Activated naive CD4-positive, alpha-beta T cell treated with anti-CD3 and anti-CD28 coated beads, Interleukin-2, amount 10 ng/mL, durations not matched to agents 7 days and 5 days (primary cell): Measurements from ENCODE around the gene EFNA2.
"Not testable (repeated sequence)": the region's sequence is repeated elsewhere in the genome, so short reads cannot be mapped to it uniquely, and the experiment has no call there.

Experiments used
- CTCF ChIA-PET: fragments of 350-600 bp; sonication (Branson Sonifier 250); formaldehyde crosslinking; loops from one replicate; lab custom pipeline; 2021; ENCODE audit warnings: antibody characterized with exemption; lab: Charles Lee
- DNase-seq: peaks from one replicate; pipeline ENCODE4 v3.0.0-alpha.2; 2020
- H3K27ac Mint-ChIP-seq: one replicate; pipeline ENCODE4 v1.8.0; 2021; ENCODE audit warnings: mild to moderate bottlenecking, moderate library complexity, mixed read lengths
- H3K27me3 Mint-ChIP-seq: one replicate; pipeline ENCODE4 v1.8.0; 2021; ENCODE audit warnings: mild to moderate bottlenecking, mixed read lengths
- H3K36me3 Mint-ChIP-seq: one replicate; pipeline ENCODE4 v1.8.0; 2021; ENCODE audit warnings: mixed read lengths
- H3K4me1 Mint-ChIP-seq: one replicate; pipeline ENCODE4 v1.8.0; 2021; ENCODE audit warnings: mixed read lengths
- H3K4me3 Mint-ChIP-seq: one replicate; pipeline ENCODE4 v1.8.0; 2021; ENCODE audit warnings: mild to moderate bottlenecking, moderate library complexity, mixed read lengths
- H3K9me3 Mint-ChIP-seq: one replicate; pipeline ENCODE4 v1.8.0; 2021; ENCODE audit warnings: mixed read lengths

EFNA2 gene

GRCh38 chr19:1320282-1320650 lies 34.6 kb downstream of the EFNA2 start:
- H3K27ac Mint-ChIP-seq, H3K9me3 Mint-ChIP-seq, H3K36me3 Mint-ChIP-seq, CTCF ChIA-PET, H3K4me1 Mint-ChIP-seq, H3K4me3 Mint-ChIP-seq, DNase-seq: not testable (repeated sequence)
- peaks cover 97% of the 10 kb centered on the region for H3K27me3 Mint-ChIP-seq

- Mint-ChIP-seq H3K9me3 (no peaks in the 10 kb centered on the region), H3K27ac (no peak overlapping the region), H3K27me3 (peaks cover 98% of the 10 kb centered on the region)
Observed at GRCh38 chr19:1321539-1321938, 35.9 kb downstream of the EFNA2 start.

GRCh38 chr19:1322198-1322981 lies 36.7 kb downstream of the EFNA2 start:
- H3K27ac Mint-ChIP-seq = no peak overlapping the region
- peaks cover 90% of the 10 kb centered on the region for H3K27me3 Mint-ChIP-seq
- no peak for DNase-seq
- H3K4me1 Mint-ChIP-seq = no peaks in the 10 kb centered on the region
- H3K4me3 Mint-ChIP-seq = no peak overlapping the region
- CTCF ChIA-PET = no interaction called here
- no peaks in the 10 kb centered on the region for H3K36me3 Mint-ChIP-seq
- H3K9me3 Mint-ChIP-seq = no peaks in the 10 kb centered on the region

More at GRCh38 chr19:1321539-1321938, 35.9 kb downstream of the EFNA2 start:
- Mint-ChIP-seq H3K4me1 (no peaks in the 10 kb centered on the region), H3K36me3 (no peaks in the 10 kb centered on the region), H3K4me3 (no peak overlapping the region)
- DNase-seq = no peak
- CTCF ChIA-PET = no interaction called here

- H3K4me1 Mint-ChIP-seq = no peaks in the 10 kb centered on the region
- CTCF ChIA-PET = no interaction called here
- no peak overlapping the region for H3K27ac Mint-ChIP-seq
- DNase-seq = no peak
- no peaks in the 10 kb centered on the region for H3K9me3 Mint-ChIP-seq
- H3K27me3 Mint-ChIP-seq = peaks cover 71% of the 10 kb centered on the region
- H3K36me3 Mint-ChIP-seq = no peaks in the 10 kb centered on the region
- H3K4me3 Mint-ChIP-seq = no peak overlapping the region
Observed at GRCh38 chr19:1324249-1324805, 38.7 kb downstream of the EFNA2 start.

GRCh38 chr19:1324806-1325567 lies 39.3 kb downstream of the EFNA2 start:
- Mint-ChIP-seq H3K9me3 (no peaks in the 10 kb centered on the region), H3K36me3 (no peaks in the 10 kb centered on the region), H3K4me1 (no peaks in the 10 kb centered on the region), H3K27me3 (peaks cover 64% of the 10 kb centered on the region), H3K4me3 (no peak overlapping the region), H3K27ac (no peak overlapping the region)
- CTCF ChIA-PET = no interaction called here
- peak; percentile 27 for DNase-seq

GRCh38 chr19:1325568-1326294 lies 40.1 kb downstream of the EFNA2 start:
- Mint-ChIP-seq H3K4me3 (no peak overlapping the region), H3K27me3 (peaks cover 64% of the 10 kb centered on the region), H3K36me3 (no peaks in the 10 kb centered on the region), H3K4me1 (no peaks in the 10 kb centered on the region), H3K27ac (no peak overlapping the region), H3K9me3 (no peaks in the 10 kb centered on the region)
- CTCF ChIA-PET = no interaction called here
- DNase-seq = no peak

GRCh38 chr19:1327125-1327524 lies 41.5 kb downstream of the EFNA2 start:
- H3K4me1 Mint-ChIP-seq = no peaks in the 10 kb centered on the region
- no peak overlapping the region for H3K27ac Mint-ChIP-seq
- H3K4me3 Mint-ChIP-seq = no peak overlapping the region
- H3K27me3 Mint-ChIP-seq = peaks cover 59% of the 10 kb centered on the region
- H3K36me3 Mint-ChIP-seq = no peaks in the 10 kb centered on the region
- H3K9me3 Mint-ChIP-seq = no peaks in the 10 kb centered on the region
- CTCF ChIA-PET = no interaction called here
- no peak for DNase-seq

GRCh38 chr19:1332208-1332607 lies 46.5 kb downstream of the EFNA2 start:
- H3K4me3 Mint-ChIP-seq, H3K9me3 Mint-ChIP-seq, H3K4me1 Mint-ChIP-seq, DNase-seq, CTCF ChIA-PET, H3K27ac Mint-ChIP-seq, H3K36me3 Mint-ChIP-seq: not testable (repeated sequence)
- peaks cover 13% of the 10 kb centered on the region for H3K27me3 Mint-ChIP-seq

GRCh38 chr19:1336079-1336684 lies 50.5 kb downstream of the EFNA2 start:
- CTCF ChIA-PET = no interaction called here

GRCh38 chr19:1340681-1341469 lies 55.2 kb downstream of the EFNA2 start:
- Mint-ChIP-seq H3K4me1 (peaks cover 6% of the 10 kb centered on the region), H3K4me3 (no peak overlapping the region), H3K9me3 (no peaks in the 10 kb centered on the region), H3K27me3 (peaks cover 24% of the 10 kb centered on the region), H3K36me3 (no peaks in the 10 kb centered on the region), H3K27ac (no peak overlapping the region)
- no peak for DNase-seq
- CTCF ChIA-PET = no interaction called here

More at GRCh38 chr19:1336079-1336684, 50.5 kb downstream of the EFNA2 start:
- Mint-ChIP-seq H3K4me1 (no peaks in the 10 kb centered on the region), H3K4me3 (no peak overlapping the region), H3K36me3 (no peaks in the 10 kb centered on the region), H3K9me3 (no peaks in the 10 kb centered on the region), H3K27me3 (peaks cover 17% of the 10 kb centered on the region), H3K27ac (no peak overlapping the region)
- DNase-seq = no peak

- Mint-ChIP-seq H3K27me3 (peaks cover 22% of the 10 kb centered on the region), H3K4me3 (no peak overlapping the region), H3K9me3 (no peaks in the 10 kb centered on the region), H3K27ac (no peak overlapping the region), H3K4me1 (peaks cover 6% of the 10 kb centered on the region), H3K36me3 (no peaks in the 10 kb centered on the region)
- CTCF ChIA-PET = no interaction called here
- DNase-seq = no peak
Observed at GRCh38 chr19:1343041-1343440, 57.4 kb downstream of the EFNA2 start.

- Mint-ChIP-seq H3K9me3 (no peaks in the 10 kb centered on the region), H3K36me3 (no peaks in the 10 kb centered on the region), H3K4me3 (no peak overlapping the region), H3K27me3 (peaks cover 32% of the 10 kb centered on the region), H3K4me1 (peaks cover 6% of the 10 kb centered on the region), H3K27ac (no peak overlapping the region)
- no peak for DNase-seq
- CTCF ChIA-PET = no interaction called here
Observed at GRCh38 chr19:1349211-1349610, 63.5 kb downstream of the EFNA2 start.

GRCh38 chr19:1350867-1351266 lies 65.2 kb downstream of the EFNA2 start:
- no peak overlapping the region for H3K4me3 Mint-ChIP-seq
- CTCF ChIA-PET = interaction anchor here (1.2 kb wide), 1 partner anchor 24 kb away, joined by 3 read pairs; no protein-coding TSS in a partner anchor
- no peak for DNase-seq
- peaks cover 2% of the 10 kb centered on the region for H3K36me3 Mint-ChIP-seq
- peaks cover 24% of the 10 kb centered on the region for H3K27me3 Mint-ChIP-seq
- no peak overlapping the region for H3K27ac Mint-ChIP-seq
- peaks cover 5% of the 10 kb centered on the region for H3K4me1 Mint-ChIP-seq
- no peaks in the 10 kb centered on the region for H3K9me3 Mint-ChIP-seq
